ENCODE data around the gene KCNH1.
A peak's percentile ranks its signal among the peaks of the same experiment; 100 is the strongest.

Gene KCNH1

GRCh38 chr1:211133836-211134669, at the start of gene KCNH1:
Gene KCNH1 (minus strand): TSS chr1:211134148. CDS start chr1:211133945, 203 bp downstream.
- peak; percentile 36 for DNase-seq

DNA sequence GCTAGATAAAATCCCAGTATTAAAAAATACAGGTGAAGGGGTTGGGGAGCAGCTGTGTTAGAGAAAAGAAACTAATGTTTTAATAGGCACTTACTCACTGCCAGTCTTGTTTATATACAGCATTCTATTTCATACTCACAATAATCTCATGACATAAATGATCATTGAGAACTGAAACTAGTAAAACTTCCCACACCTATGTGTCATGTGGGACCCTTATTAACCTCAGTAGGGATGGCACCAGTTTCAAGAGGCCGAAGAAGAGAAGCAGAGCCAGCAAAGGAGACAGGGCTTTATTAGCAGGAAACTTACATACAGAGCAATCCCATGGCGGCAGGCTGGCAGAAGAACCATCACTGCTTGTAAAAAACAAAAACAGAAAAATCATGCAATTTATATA, 48.8 kb upstream of the KCNH1 start:
- DNase-seq, result no peak

DNA sequence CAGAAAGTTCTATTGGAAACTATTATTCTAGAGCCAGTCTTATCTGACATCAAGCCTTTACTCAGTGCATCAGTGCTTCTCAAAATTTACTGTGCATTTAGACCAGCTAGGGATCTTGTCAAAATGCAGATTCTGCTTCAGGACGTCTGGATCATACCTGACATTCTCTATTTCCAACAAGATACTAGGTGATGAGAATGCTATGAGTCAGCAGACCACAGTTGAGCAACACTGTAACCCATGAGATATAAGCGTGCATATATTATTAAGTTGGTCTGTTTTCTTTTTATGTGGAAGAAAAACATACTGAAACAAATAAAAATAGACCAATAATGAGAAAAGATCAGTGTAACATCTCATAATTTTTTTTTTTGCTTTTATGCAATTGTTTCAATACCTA, 40.4 kb upstream of the KCNH1 start:
- DNase-seq, result no peak

- DNase-seq, result no peak
Measured at GRCh38 chr1:211172657-211173056, 38.7 kb upstream of the KCNH1 start.

- DNase-seq, result no peak
Measured at GRCh38 chr1:211169353-211169752, 35.4 kb upstream of the KCNH1 start.

DNA sequence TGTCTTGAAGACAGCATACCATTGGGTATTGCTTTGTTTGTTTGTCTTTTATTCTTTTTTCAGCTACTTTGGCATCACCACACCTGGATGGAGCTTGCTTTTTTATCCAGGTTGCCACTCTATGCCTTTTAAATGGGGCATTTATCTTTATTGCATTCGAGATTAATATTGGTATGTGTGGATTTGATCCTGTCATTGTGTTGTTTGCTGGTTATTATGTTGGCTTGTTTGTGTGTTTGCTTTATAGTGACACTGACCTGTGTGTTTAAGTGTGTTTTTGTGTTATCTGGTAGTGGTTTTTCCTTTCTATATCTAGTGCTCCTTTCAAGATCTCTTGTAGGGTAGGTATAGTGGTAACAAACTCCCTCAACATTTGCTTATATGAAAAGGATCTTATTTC, 24.9 kb upstream of the KCNH1 start:
- DNase-seq, result no peak

GRCh38 chr1:211155040-211155439, 21.1 kb upstream of the KCNH1 start:
- no peak for DNase-seq

DNA sequence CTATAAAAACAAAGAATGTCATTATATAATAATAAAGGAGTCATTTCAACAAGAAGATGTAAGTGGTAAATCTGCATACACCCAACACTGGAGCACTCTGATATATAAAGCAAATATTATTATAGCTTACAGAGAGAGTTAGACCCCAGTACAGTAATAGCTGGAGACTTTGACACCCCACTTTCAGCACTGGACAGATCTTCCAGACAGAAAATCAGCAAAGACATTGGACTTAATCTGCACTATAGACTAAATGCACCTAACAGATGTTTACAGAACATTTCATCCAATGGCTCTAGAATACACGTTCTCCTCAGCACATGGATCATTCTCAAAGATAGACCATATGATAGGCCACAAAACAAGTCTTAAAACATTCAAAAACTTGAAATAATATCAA, 20.0 kb upstream of the KCNH1 start:
- no peak for DNase-seq

DNA sequence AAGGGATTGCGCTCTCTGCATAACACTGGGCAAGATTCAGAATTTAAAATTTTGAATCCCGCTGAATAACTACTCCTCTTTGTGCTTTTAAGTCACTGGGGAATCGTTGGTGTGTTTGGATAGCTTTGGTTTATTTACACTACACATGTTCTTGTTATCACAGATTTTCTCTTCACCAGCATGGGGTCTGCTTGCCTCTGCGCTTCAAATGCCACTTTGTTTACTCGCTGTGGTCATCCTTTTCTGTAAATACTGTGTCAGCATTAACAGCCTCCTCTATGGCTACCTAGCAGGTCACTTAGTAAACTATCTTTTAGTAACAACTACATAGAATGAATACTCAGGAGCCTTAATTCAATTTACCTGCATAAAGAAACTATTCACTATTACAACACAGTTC, 14.4 kb upstream of the KCNH1 start:
- no peak for DNase-seq

DNA sequence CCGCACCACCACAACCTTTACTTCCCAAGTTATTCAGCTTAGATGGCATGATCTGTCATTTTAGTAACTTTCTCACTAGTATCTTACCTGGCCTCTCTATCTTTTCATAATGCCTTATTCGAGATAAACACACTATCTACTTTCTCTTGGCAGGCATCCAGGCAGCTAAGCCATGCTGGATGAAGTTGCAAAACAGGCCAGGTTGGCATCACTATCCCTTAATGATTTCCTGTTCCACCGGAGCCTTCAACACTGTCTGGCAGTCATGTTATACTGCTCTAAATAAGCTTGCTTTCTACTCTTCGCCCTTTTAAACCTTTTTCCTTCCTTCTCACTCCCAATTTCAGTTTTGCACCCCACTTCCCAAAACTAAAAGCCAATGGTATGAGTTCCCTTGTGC, 12.0 kb upstream of the KCNH1 start:
- DNase-seq, result peak; percentile 36

- DNase-seq, result no peak
Measured at GRCh38 chr1:211135342-211135950, 1.5 kb upstream of the KCNH1 start.

- DNase-seq, result no peak
Measured at GRCh38 chr1:211133393-211133835, 534 bp downstream of the KCNH1 start.

DNA sequence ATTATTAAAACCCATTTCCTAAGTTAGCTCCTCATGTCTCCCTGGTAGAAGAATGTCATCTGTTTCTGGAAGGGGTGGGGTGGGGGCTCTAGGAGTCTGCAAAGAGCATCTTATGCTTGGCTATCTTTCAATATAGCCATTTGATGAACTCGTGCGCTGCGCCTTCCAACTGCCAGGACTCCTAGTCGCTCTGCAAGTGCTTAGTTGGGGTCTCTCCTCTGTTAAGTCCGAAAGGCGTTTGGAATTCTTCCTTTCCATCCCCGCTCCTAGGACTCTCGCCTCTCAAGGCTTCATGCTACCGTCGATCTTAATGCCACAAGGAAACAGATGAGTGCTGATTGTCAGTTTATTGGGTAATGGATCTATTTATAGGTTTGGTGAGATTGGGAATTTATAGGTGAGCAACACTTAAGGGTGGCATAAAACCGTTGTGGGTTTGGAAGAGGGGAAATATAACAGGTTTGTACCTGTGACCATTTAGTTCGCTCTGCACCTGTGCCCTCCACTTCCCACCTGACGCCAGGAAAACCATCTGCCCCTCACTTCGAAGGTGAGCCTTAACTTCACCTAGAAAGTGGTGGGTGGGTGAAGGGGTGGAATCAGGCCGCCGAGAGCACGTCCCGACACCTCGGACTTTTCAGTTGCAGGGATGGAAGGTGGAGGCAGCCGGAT, 1.1 kb downstream of the KCNH1 start:
- DNase-seq, result no peak

- DNase-seq, result no peak
Measured at GRCh38 chr1:211129776-211130175, 4.2 kb downstream of the KCNH1 start.

DNA sequence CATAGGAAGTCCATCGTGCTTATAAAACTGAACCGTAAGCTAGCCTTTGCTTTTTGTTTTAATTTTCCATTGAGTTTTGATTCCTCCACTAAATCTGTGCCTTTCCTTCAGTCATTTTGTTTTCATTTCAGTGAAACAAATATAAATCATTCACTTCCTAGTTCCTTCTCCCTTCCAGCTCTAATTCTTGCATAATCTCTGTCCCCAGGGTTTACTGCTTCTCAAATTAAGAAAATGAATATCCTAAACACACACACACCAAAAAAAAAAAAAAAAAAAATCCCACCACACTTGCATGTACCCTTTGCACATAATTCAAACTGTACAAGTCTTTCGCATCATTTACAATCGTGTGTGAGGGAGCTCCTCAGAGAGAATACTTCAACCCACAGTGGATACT, 6.8 kb downstream of the KCNH1 start:
- no peak for DNase-seq

DNA sequence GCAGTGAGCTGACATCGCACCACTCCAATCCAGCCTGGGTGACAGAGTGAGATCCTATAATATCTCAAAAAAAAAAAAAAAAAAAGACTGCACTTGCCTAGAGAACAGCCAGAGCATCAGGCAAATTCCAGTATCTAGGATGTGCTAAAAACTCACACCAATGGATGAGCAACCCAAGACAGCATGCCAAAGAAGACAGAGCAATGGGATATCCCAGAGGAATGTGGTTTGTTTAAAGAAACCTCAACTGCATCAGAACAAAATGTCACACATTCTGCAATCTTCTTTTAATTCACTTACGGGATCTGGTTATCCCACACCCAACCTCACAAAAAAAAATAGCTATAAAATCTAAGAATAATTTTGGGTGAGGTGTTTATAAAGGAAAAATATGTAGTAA, 7.3 kb downstream of the KCNH1 start:
- DNase-seq, result no peak

DNA sequence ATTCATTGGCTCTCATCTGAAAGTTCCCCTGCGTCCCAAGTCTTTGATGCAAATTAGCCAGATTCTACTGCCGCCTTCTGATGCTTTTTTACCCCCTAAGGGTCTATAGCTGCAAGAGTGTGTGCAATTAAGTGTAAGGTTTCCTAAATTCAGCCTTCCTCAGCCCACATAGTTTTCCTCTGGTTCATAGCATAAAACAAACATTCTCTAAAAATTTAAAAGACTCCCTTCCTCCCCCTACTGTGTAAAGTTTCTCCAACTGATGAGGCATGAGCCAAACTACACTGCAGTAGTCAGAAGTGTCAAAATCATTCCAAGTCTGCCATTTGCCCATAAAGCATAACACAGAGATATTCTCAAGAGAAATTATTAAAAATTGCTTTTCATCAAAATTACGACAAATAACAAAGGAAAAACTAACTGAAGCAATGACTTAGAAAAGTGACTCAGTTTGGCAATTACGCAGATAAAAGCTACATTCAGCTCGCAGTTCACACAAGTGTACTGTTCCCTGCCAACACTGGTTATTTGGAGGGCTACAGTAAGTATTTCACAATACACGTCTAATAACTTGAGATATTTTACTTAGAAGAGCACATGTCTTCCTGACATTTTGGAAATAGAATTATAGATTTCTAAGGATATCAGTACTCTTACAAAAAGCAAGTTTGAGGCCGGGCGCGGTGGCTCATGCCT, 15.4 kb downstream of the KCNH1 start:
- no peak for DNase-seq

DNA sequence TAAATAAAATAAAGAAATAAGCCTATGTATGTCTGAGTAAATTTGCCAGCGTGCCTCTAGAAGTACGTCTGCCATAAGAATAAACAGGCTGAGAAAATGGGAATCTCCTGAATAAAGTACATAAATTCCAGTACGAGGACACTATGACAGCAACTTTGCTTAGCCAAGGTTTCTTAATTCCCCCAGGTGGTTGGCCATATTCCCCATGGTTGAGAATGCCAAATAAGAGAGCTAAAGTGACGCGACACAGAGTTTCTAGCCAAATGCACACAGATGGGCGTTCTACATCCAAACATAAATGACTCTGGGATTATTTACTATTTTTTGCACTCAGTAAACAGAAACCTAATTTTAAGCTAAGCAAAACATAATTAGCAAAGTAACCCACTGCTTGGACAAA, 19.5 kb downstream of the KCNH1 start:
- DNase-seq, result no peak

DNA sequence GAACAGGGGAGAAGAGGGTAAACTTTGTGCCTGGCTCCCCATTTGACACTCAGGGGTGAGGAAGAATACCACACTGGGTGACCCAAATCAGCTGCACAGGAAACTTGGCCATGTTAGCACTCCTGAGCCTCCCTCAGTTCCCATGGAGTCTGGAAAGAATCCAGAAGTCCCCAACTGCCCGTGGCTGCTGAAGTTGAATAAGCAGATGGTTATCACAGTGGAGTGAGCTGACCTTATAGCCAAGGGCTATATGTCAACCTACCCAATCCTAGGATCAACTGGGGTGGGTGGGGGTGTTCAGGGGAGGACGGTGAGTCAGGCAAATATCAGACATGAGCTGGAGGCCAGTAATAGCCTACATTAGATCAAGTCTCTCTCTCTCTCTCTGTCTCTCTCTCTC, 20.4 kb downstream of the KCNH1 start:
- no peak for DNase-seq

GRCh38 chr1:211111351-211111750, 22.6 kb downstream of the KCNH1 start:
- no peak for DNase-seq

GRCh38 chr1:211101481-211101880, 32.5 kb downstream of the KCNH1 start:
- DNase-seq, result no peak

DNA sequence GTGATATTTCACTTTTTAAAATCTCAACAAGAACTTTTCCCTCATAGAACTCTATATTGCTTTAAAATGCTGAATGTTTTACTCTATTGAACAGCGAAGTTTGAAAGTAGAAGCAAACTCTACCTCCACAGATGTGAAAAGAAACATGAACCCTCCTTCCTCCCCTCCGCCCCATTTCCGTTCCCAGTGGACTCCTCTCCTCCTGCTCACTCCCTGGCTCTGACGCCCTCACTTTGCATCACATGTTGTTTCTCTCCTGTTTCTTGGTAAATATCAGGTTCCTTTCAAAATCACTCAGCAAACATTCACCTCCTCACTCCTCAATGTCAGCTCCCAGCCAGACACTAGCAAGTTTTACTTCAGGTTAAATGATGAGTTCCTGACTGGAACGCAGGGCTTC, 34.6 kb downstream of the KCNH1 start:
- DNase-seq, result no peak

DNA sequence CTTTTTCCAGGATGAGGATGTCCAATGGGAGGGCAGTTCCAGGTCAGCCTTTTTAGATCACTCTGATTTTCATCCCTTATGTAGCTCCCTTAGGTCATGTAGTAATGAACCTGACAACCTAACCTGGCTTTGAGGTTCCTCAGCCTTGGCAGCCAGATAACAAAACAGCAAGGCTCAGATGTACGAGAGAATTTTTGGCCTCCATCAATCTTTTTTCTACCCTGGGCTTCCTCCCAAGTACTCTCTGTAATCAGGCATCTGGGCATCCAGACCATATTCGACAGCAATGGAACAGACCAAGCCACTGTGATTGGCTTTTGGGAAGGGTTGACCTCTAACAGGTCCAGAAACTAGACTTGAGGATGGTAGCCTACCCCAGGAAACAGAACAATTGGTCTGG, 38.6 kb downstream of the KCNH1 start:
- no peak for DNase-seq

Data from NCI-H2029 treated with DMSO at 0.1 percent for 48 hours (cell line).